HAP-1 (cell line): ENCODE results near the gene MBNL1.
"Not testable (repeated sequence)": the region's sequence is repeated elsewhere in the genome, so short reads cannot be mapped to it uniquely, and the experiment has no call there.

Source experiments
- DNase-seq, 2 experiments: peaks; one replicate each; pipeline ENCODE4 v3.0.0-alpha.2; 2016 to 2020; ENCODE audit warnings: low spot score in 2 of 2
- H3K27me3 ChIP-seq: fragments of 250-450 bp; sonication (Bioruptor Pico); 2 replicates; pipeline ENCODE4 v1.5.1; 2020; ENCODE audit warnings: low read depth, mild to moderate bottlenecking, moderate library complexity
- H3K36me3 ChIP-seq: fragments of 250-450 bp; sonication (Bioruptor Pico); replicated peaks from 2 replicates; pipeline ENCODE4 v1.5.1; 2020; ENCODE audit warnings: mild to moderate bottlenecking
- H3K4me1 ChIP-seq: fragments of 250-450 bp; sonication (Bioruptor Pico); 2 replicates; pipeline ENCODE4 v1.5.1; 2020; ENCODE audit warnings: mild to moderate bottlenecking
- H3K4me3 ChIP-seq: fragments of 250-450 bp; sonication (Bioruptor Pico); 2 replicates; pipeline ENCODE4 v1.5.1; 2020; ENCODE audit warnings: mild to moderate bottlenecking, moderate library complexity
- H3K9me3 ChIP-seq: fragments of 250-450 bp; sonication (Bioruptor Pico); 2 replicates; pipeline ENCODE4 v1.5.1; 2020; ENCODE audit warnings: mild to moderate bottlenecking, moderate library complexity
- in situ Hi-C: fragments of 300-500 bp; cut with MboI; formaldehyde crosslinking; loops from 3 replicates; pipeline ENCODE4 v1.14.3; 2020; ENCODE audit warnings: low sequenced_read_pairs, inconsistent platforms, mixed read lengths

MBNL1 gene

DNA sequence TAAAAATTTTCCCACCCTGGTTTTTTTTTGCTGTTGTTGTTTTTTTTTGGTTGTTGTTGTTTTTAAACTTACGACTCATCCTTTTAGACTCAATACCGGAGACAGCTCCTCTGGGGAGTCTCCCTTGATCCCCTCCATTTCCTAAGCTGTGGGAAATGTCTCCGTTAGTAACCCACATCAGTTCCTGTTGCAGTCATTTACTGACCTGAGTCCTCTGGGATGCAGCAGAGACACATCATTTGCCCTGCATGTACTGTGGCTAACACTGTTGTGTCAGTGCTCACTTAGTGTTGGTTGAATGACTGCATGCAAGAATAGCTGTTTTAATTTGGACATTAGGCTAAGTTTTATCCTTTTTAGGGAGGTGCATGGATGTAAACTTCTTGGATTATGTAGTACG lies 83.8 kb downstream of the MBNL1 start:
- Histone ChIP-seq H3K4me3 (no peak overlapping the region), H3K9me3 (no peaks in the 10 kb centered on the region), H3K4me1 (peaks cover 28% of the 10 kb centered on the region), H3K27me3 (no peaks in the 10 kb centered on the region), H3K36me3 (no peaks in the 10 kb centered on the region)
- in situ Hi-C loops: no loop called here
- DNase-seq: no peak

DNA sequence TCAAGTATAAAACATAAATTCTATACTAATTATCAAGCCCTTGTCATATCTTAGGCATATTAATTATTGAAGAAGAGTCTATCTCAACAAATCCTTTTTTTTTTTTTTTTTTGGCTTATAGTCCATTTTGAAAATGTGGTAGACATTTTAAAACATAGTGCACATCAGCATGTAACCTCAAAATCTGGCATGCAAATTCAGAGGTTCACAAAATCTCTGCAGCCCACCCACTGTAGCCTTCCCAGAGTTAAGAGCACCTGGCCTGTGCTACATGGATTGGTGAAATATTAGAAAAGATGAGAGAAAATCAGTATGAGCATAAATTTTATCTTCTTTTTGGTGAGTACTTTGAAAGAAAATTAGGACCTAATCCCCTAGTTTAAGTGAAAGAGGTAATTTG lies 84.8 kb downstream of the MBNL1 start:
- in situ Hi-C loops: no loop called here
- Histone ChIP-seq H3K4me1 (peaks cover 25% of the 10 kb centered on the region), H3K4me3 (no peak overlapping the region), H3K27me3 (no peaks in the 10 kb centered on the region), H3K36me3 (no peaks in the 10 kb centered on the region), H3K9me3 (no peaks in the 10 kb centered on the region)
- DNase-seq: no peak

GRCh38 chr3:152355744-152356665 lies 87.3 kb downstream of the MBNL1 start:
- Histone ChIP-seq H3K36me3 (no peaks in the 10 kb centered on the region), H3K4me1 (peaks cover 7% of the 10 kb centered on the region), H3K4me3 (no peak overlapping the region), H3K27me3 (no peaks in the 10 kb centered on the region), H3K9me3 (no peaks in the 10 kb centered on the region)
- in situ Hi-C loops: no loop called here
- no peak for DNase-seq

DNA sequence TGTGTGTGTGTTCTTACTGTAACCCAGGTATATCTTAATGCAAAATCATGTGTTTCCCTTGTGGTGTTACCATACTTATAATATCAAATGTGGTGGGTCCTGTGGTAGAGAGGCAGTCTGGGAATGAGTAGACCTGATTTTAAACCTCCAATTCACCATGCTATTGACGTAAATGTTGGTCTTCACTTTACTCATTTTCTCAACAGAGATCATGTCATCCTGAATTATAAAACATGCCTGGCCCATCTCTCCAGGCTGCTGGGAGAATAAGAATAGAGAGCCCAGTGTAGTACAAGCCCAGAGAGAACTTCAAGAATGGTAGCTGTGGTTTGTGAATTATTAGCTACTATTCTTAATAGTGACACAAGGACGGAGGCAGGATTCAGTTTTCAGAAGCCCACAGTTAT lies 88.1 kb downstream of the MBNL1 start:
- in situ Hi-C loops: no loop called here
- no peak for DNase-seq
- no peaks in the 10 kb centered on the region for H3K4me1 ChIP-seq
- H3K27me3 ChIP-seq: no peaks in the 10 kb centered on the region
- H3K9me3 ChIP-seq: no peaks in the 10 kb centered on the region
- no peaks in the 10 kb centered on the region for H3K36me3 ChIP-seq
- no peak overlapping the region for H3K4me3 ChIP-seq

DNA sequence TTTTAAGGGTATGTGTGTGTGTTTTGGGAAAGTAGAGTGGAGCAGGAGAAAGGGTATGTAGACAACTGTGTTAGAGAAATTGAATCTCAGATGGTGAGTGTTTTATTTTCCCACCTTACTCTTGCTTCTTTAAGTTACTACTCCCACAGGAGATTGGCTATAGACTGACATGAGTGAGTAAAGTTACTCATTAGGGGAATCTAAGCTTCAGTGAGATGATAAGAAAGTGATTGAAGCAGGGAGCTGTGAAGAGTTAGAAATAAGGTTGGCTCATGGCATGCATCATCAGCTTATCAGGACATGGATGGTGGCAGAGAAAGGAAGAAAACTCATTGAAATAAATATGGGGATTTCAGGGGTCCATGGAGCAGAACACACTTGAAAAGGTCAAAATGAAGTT lies 88.9 kb downstream of the MBNL1 start:
- no peak for DNase-seq
- no peaks in the 10 kb centered on the region for H3K4me1 ChIP-seq
- no peaks in the 10 kb centered on the region for H3K9me3 ChIP-seq
- in situ Hi-C loops: no loop called here
- no peaks in the 10 kb centered on the region for H3K36me3 ChIP-seq
- H3K4me3 ChIP-seq: no peak overlapping the region
- no peaks in the 10 kb centered on the region for H3K27me3 ChIP-seq

DNA sequence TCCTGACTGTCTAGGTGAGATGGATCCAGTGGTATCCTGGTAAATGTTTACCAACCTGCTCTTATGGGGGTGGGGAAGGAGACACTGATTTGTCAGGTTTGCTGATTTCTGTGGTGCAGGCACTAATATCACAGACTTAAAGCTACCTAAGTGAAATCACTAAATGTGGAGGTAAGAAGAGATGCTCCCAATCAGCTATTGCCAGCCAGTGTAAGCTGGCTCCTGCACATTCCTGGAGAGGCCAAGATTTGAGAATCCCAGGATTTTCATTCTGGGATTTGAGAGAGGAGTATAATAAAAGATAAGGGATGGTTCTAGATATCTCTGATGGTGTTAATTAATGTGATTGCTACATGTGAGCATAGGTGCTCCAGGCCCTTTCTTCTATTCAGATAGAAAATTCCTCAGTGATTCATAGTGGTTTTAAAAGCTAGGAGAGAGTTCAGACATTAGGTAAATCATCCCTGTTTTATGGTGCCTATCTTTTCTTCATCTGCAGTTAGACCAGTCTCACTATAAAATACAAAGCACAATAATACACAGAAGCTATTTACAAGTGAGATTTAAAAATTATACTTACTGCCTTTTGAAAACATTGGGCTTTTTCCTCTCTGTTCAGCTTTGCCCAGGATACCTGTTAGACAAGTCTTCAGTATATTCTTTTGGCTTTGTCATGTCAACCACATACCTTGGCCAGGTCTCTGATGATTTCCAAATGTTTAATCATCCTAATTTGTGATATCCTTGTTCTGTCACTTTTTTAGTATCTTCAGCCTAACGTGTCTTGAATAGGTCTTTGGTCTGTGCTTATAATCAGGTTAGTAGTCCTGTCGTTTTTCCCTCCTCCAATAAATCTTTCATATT lies 90.9 kb downstream of the MBNL1 start:
- in situ Hi-C loops: no loop called here
- Histone ChIP-seq H3K27me3 (no peaks in the 10 kb centered on the region), H3K9me3 (no peaks in the 10 kb centered on the region), H3K4me1 (peaks cover 8% of the 10 kb centered on the region), H3K36me3 (no peaks in the 10 kb centered on the region), H3K4me3 (no peak overlapping the region)
- no peak for DNase-seq

DNA sequence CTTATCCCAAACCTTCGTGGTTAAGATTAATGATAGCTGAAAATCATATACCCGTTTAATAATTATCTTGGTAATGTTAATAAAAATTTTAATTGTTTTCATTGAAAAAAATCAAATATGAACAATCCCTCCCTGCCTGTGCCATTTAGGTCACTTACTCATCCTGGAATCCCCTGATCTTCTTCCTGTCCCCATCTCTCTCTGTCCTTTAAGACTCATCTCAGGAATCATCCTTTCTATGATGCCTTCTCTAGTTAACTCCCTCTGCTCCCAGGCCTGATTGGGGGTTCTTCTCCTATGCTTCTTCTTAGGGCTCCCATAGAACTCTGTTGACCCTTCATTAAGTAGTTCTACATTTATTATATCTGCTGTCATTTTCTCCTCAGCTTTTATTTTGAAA lies 91.6 kb downstream of the MBNL1 start:
- H3K27me3 ChIP-seq: no peaks in the 10 kb centered on the region
- in situ Hi-C loops: no loop called here
- H3K36me3 ChIP-seq: no peaks in the 10 kb centered on the region

DNA sequence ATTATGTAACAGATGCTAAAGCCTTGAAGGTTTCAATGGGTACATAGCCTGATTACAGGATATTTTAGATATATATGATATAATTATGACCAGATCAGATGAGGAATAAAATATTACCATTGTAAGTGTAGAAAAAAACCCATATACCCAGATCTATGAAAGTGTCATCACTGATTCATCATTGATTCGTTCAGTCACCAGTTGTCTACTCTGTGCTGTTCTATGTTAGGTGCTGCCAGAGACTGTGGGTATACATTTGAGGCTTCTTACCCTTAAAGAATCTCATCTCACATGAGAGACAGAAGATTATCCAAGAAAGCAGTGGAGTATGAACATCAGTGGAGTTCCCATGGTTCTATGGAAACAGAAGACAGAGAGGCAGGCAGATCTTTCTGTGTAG lies 92.2 kb downstream of the MBNL1 start:
- no peak overlapping the region for H3K4me3 ChIP-seq
- DNase-seq: no peak
- in situ Hi-C loops: no loop called here
- H3K4me1 ChIP-seq: peaks cover 11% of the 10 kb centered on the region
- H3K27me3 ChIP-seq: no peaks in the 10 kb centered on the region
- H3K9me3 ChIP-seq: no peaks in the 10 kb centered on the region; the same call in 1 of the 2 replicates
- no peaks in the 10 kb centered on the region for H3K36me3 ChIP-seq

More for the DNA sequence above, 91.6 kb downstream of the MBNL1 start:
- DNase-seq: no peak
- H3K9me3 ChIP-seq: no peaks in the 10 kb centered on the region
- no peak overlapping the region for H3K4me3 ChIP-seq
- H3K4me1 ChIP-seq: peaks cover 9% of the 10 kb centered on the region

- in situ Hi-C loops: no loop called here
- no peaks in the 10 kb centered on the region; the same call in 1 of the 2 replicates for H3K9me3 ChIP-seq
- no peak overlapping the region for H3K4me3 ChIP-seq
- peaks cover 11% of the 10 kb centered on the region for H3K4me1 ChIP-seq
- no peaks in the 10 kb centered on the region for H3K36me3 ChIP-seq
- no peaks in the 10 kb centered on the region for H3K27me3 ChIP-seq
- no peak for DNase-seq
These were observed 93.4 kb downstream of the MBNL1 start for GRCh38 chr3:152362086-152362485.

DNA sequence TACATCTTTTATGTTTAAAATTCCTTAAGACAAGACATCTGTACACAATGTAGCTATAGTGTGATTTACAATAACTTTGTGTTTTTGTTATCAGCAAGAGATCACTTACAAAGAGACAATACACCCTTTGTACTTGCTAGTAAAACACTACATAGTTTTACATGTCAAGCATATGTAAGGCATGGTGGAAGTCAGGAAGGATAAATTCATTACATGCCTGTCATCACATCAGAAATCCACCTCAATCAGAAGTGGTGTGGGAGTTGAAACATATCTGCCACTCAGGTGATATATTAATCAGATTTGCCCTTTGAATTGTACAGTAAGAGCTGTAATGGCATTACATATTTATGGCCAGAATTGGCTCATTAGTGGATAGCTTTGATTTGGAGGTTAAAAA lies 95.5 kb downstream of the MBNL1 start:
- no peaks in the 10 kb centered on the region for H3K36me3 ChIP-seq
- no peak overlapping the region for H3K4me3 ChIP-seq
- H3K4me1 ChIP-seq: peaks cover 11% of the 10 kb centered on the region
- no peak for DNase-seq
- in situ Hi-C loops: no loop called here
- no peaks in the 10 kb centered on the region for H3K27me3 ChIP-seq
- peaks cover 2% of the 10 kb centered on the region; the same call in 1 of the 2 replicates for H3K9me3 ChIP-seq

GRCh38 chr3:152365126-152365525 lies 96.4 kb downstream of the MBNL1 start:
- no peak for DNase-seq
- Histone ChIP-seq H3K27me3 (no peaks in the 10 kb centered on the region), H3K36me3 (no peaks in the 10 kb centered on the region), H3K9me3 (peaks cover 5% of the 10 kb centered on the region; the same call in 1 of the 2 replicates), H3K4me3 (no peak overlapping the region), H3K4me1 (peaks cover 11% of the 10 kb centered on the region)
- in situ Hi-C loops: no loop called here

GRCh38 chr3:152365766-152366593 lies 97.3 kb downstream of the MBNL1 start:
- peaks cover 11% of the 10 kb centered on the region for H3K4me1 ChIP-seq
- no peak overlapping the region for H3K4me3 ChIP-seq
- H3K9me3 ChIP-seq: peaks cover 5% of the 10 kb centered on the region; the same call in 1 of the 2 replicates
- DNase-seq: peak in 1 of 2 experiments; percentile 47
- no peaks in the 10 kb centered on the region for H3K36me3 ChIP-seq
- no peaks in the 10 kb centered on the region for H3K27me3 ChIP-seq
- in situ Hi-C loops: no loop called here

GRCh38 chr3:152367192-152367591 lies 98.5 kb downstream of the MBNL1 start:
- H3K36me3 ChIP-seq, H3K4me3 ChIP-seq, H3K9me3 ChIP-seq, in situ Hi-C loops, H3K27me3 ChIP-seq, DNase-seq: not testable (repeated sequence)
- H3K4me1 ChIP-seq: peaks cover 11% of the 10 kb centered on the region
